GM12891 (cell line): ENCODE results near the gene DUS2.

Experiments used
- POLR2A ChIP-seq: IDR thresholded peaks from 2 replicates; pipeline ENCODE4 v1.6.1; 2011; ENCODE audit warnings: low read depth, low read length, control low read depth
- POLR2AphosphoS5 ChIP-seq: IDR thresholded peaks from 2 replicates; pipeline ENCODE4 v1.6.1; 2011; ENCODE audit warnings: low read depth, low read length, control low read depth
- SPI1 ChIP-seq: IDR thresholded peaks from 2 replicates; pipeline ENCODE4 v1.6.1; 2011; ENCODE audit warnings: low read depth, low read length, control low read depth
- TAF1 ChIP-seq: IDR thresholded peaks from 2 replicates; pipeline ENCODE4 v1.6.1; 2011; ENCODE audit warnings: low read depth, low read length, control low read depth

DNA sequence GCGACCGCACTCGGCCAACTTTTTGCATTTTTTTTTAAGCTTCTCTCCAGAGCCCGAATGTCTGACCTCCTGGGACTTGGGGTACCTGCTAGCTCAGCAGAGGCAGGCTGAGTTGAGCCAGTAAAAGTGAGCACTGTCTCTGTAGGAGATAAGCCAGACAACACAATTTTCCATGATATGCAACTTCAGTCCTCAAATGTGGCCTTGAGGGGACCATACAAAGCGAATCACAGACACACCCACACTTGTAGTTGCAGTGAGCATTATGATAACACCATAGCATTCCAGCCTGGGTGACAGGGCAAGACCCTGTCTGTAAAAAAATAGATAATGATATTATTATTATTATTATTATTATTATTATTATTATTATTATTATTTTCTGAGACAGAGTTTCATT, 26.4 kb upstream of the DUS2 start:
- TF ChIP-seq POLR2AphosphoS5 = no peak
- TF ChIP-seq POLR2A = no peak
- no peak for TF ChIP-seq TAF1
- no peak for TF ChIP-seq SPI1
